H1 (cell line): ENCODE measurements around the gene UCHL5. TPM values are rescaled to one million over a fixed set of nuclear protein-coding genes. Genes with fewer than 3 reads are reported as not detected.

Source experiments
- CTCF ChIA-PET: fragments of 300-600 bp; sonication (Branson Sonifier 250); formaldehyde crosslinking; loops from one replicate; lab custom pipeline; 2021; ENCODE audit not compliant: partially characterized antibody; lab: Charles Lee
- POLR2A ChIA-PET: fragments of 300-600 bp; sonication (Branson Sonifier 250); formaldehyde crosslinking; loops from one replicate; lab custom pipeline; 2021; ENCODE audit warnings: inconsistent platforms; ENCODE audit not compliant: partially characterized antibody; lab: Charles Lee
- DNase-seq, 2 experiments: peaks; one replicate each; pipeline versions ENCODE4 v3.0.0 to v3.0.0-alpha.2; 2010 to 2022; ENCODE audit warnings: low spot score in 2 of 2, low read depth in 1 of 2, mixed read lengths in 1 of 2
- FAIRE-seq: peaks from 2 replicates; lab custom pipeline; 2011; peaks lifted over from hg19 to GRCh38; lab: Jason Lieb, UNC
- H2AFZ ChIP-seq: 2 replicates; pipeline ENCODE4 v1.8.1; 2012; ENCODE audit warnings: low read length, inconsistent platforms
- H2AK5ac ChIP-seq: 2 replicates; pipeline ENCODE4 v1.6.1; 2013; ENCODE audit warnings: low read depth, low read length
- H2BK120ac ChIP-seq: replicated peaks from 2 replicates; pipeline ENCODE3; 2013; ENCODE audit warnings: low read depth, low read length, inconsistent platforms
- H2BK12ac ChIP-seq: 2 replicates; pipeline ENCODE4 v1.6.1; 2013; ENCODE audit warnings: low read depth, low read length
- H2BK15ac ChIP-seq: 2 replicates; pipeline ENCODE4 v1.6.1; 2013; ENCODE audit warnings: low read length
- H2BK20ac ChIP-seq: 2 replicates; pipeline ENCODE4 v1.6.1; 2013; ENCODE audit warnings: low read length
- H2BK5ac ChIP-seq: 2 replicates; pipeline ENCODE4 v1.6.1; 2013; ENCODE audit warnings: low read depth, low read length
- H3K14ac ChIP-seq: 2 replicates; pipeline ENCODE4 v1.6.1; 2013; ENCODE audit warnings: inconsistent platforms; ENCODE audit not compliant: insufficient read length
- H3K18ac ChIP-seq: 2 replicates; pipeline ENCODE4 v1.6.1; 2013; ENCODE audit warnings: low read length; ENCODE audit errors: extremely low read depth
- H3K23ac ChIP-seq: 2 replicates; pipeline ENCODE4 v1.6.1; 2013; ENCODE audit warnings: inconsistent platforms; ENCODE audit not compliant: insufficient read length
- H3K23me2 ChIP-seq: 2 replicates; pipeline ENCODE4 v1.6.1; 2013; ENCODE audit warnings: low read depth, low read length
- H3K27ac ChIP-seq: 2 replicates; pipeline ENCODE4 v1.6.1; 2011; ENCODE audit warnings: low read depth, low read length, inconsistent platforms
- H3K27me3 ChIP-seq, 4 experiments: replicated peaks in 1 of 4; 1 replicate in 1 of 4; 2 replicates in 3 of 4; pipeline versions ENCODE4 v1.6.1 to v1.8.1; 2011 to 2013; ENCODE audit warnings: low read length in 3 of 4, mild to moderate bottlenecking in 3 of 4, inconsistent platforms in 2 of 4, mixed read lengths in 2 of 4, moderate library complexity in 1 of 4; ENCODE audit not compliant: control insufficient read depth in 3 of 4, insufficient read depth in 3 of 4; ENCODE audit errors: extremely low read depth in 1 of 4
- H3K36me3 ChIP-seq, 4 experiments: 2 replicates each; pipeline versions ENCODE4 v1.6.1 to v1.8.1; 2011 to 2013; ENCODE audit warnings: mild to moderate bottlenecking in 4 of 4, low read length in 3 of 4, moderate library complexity in 2 of 4, control low read depth in 1 of 4, inconsistent platforms in 1 of 4; ENCODE audit not compliant: insufficient read depth in 4 of 4, control insufficient read depth in 2 of 4
- H3K4ac ChIP-seq: replicated peaks from 2 replicates; pipeline ENCODE3; 2013; ENCODE audit warnings: low read length, low read depth, mixed read lengths, inconsistent platforms; ENCODE audit not compliant: insufficient read length
- H3K4me1 ChIP-seq, 4 experiments: replicated peaks in 1 of 4; 1 replicate in 1 of 4; 2 replicates in 3 of 4; pipeline versions ENCODE4 v1.6.1 to v1.8.1; 2011 to 2013; ENCODE audit warnings: low read length in 3 of 4, inconsistent platforms in 2 of 4, mixed read lengths in 1 of 4; ENCODE audit not compliant: insufficient read depth in 4 of 4, control insufficient read depth in 3 of 4
- H3K4me2 ChIP-seq, 2 experiments: 2 replicates each; pipeline versions ENCODE4 v1.6.1 to v1.8.1; 2011 to 2013; ENCODE audit warnings: low read depth in 2 of 2, low read length in 2 of 2, control low read depth in 1 of 2, inconsistent platforms in 1 of 2, mild to moderate bottlenecking in 1 of 2; ENCODE audit not compliant: insufficient read depth in 1 of 2
- H3K4me3 ChIP-seq, 4 experiments: fragments of 200-600, 300-600 bp in 1 of 4; sonication (generic), shearing (Covaris generic), sonication (Bioruptor Twin) in 1 of 4; 2 replicates each; pipeline versions ENCODE4 v1.5.1 to v1.8.1; 2011 to 2016; ENCODE audit warnings: low read length in 4 of 4, low read depth in 3 of 4, control low read depth in 2 of 4, inconsistent platforms in 2 of 4, mild to moderate bottlenecking in 2 of 4, mixed read lengths in 1 of 4, moderate library complexity in 1 of 4; ENCODE audit not compliant: insufficient read depth in 2 of 4; ENCODE audit errors: extremely low read depth in 1 of 4
- H3K56ac ChIP-seq: replicated peaks from 2 replicates; pipeline ENCODE3; 2013; ENCODE audit warnings: low read depth, mild to moderate bottlenecking, mixed read lengths, low read length, inconsistent platforms; ENCODE audit not compliant: insufficient read length
- H3K79me1 ChIP-seq: 2 replicates; pipeline ENCODE4 v1.6.1; 2013; ENCODE audit warnings: low read depth, low read length, control low read depth
- H3K79me2 ChIP-seq, 2 experiments: 2 replicates each; pipeline versions ENCODE4 v1.6.1 to v1.8.1; 2012 to 2013; ENCODE audit warnings: low read length in 2 of 2, mild to moderate bottlenecking in 2 of 2, inconsistent platforms in 1 of 2; ENCODE audit not compliant: insufficient read depth in 2 of 2, control insufficient read depth in 1 of 2
- H3K9ac ChIP-seq, 4 experiments: replicated peaks in 1 of 4; 1 replicate in 1 of 4; 2 replicates in 3 of 4; pipeline versions ENCODE4 v1.6.1 to v1.8.1; 2011 to 2013; ENCODE audit warnings: low read depth in 3 of 4, low read length in 3 of 4, control low read depth in 2 of 4, mild to moderate bottlenecking in 2 of 4, moderate library complexity in 2 of 4, inconsistent platforms in 1 of 4; ENCODE audit errors: extremely low read depth in 1 of 4
- H3K9me3 ChIP-seq, 2 experiments: 2 replicates each; pipeline versions ENCODE4 v1.6.1 to v1.8.1; 2012 to 2013; ENCODE audit warnings: mild to moderate bottlenecking in 2 of 2, moderate library complexity in 2 of 2, control low read depth in 1 of 2, inconsistent platforms in 1 of 2, low read depth in 1 of 2, low read length in 1 of 2, mixed read lengths in 1 of 2; ENCODE audit not compliant: insufficient read depth in 2 of 2
- H4K20me1 ChIP-seq, 2 experiments: replicated peaks in 1 of 2; 2 replicates each; pipeline versions ENCODE3 to v1.8.1; 2011 to 2013; ENCODE audit warnings: inconsistent platforms in 2 of 2, low read length in 2 of 2, mild to moderate bottlenecking in 1 of 2; ENCODE audit not compliant: insufficient read depth in 2 of 2, control insufficient read depth in 1 of 2
- H4K5ac ChIP-seq: 2 replicates; pipeline ENCODE4 v1.6.1; 2013; ENCODE audit warnings: low read length, low read depth, mixed read lengths, inconsistent platforms; ENCODE audit not compliant: insufficient read length
- H4K8ac ChIP-seq: 2 replicates; pipeline ENCODE4 v1.8.0; 2013; ENCODE audit warnings: mild to moderate bottlenecking, moderate library complexity, low read length, inconsistent platforms; ENCODE audit not compliant: insufficient read depth; ENCODE audit errors: extremely low read depth
- H4K91ac ChIP-seq: replicated peaks from 2 replicates; pipeline ENCODE3; 2013; ENCODE audit warnings: low read length, mixed read lengths, inconsistent platforms; ENCODE audit not compliant: insufficient read length
- POU5F1 ChIP-seq: IDR thresholded peaks from 2 replicates; pipeline ENCODE4 v1.6.1; 2011; ENCODE audit warnings: low read depth, mild to moderate bottlenecking, low read length, moderate library complexity
- WGBS, 2 experiments: shearing (Covaris generic) in 1 of 2; methylation state at CpG; one replicate each; pipeline versions ENCODE4 v1.1.6 to v1.1.7; 2013 to 2015; ENCODE audit warnings: low lambda C conversion rate in 2 of 2, mixed read lengths in 2 of 2, inconsistent platforms in 1 of 2, low coverage in 1 of 2, missing lambda C conversion rate in 1 of 2; ENCODE audit not compliant: insufficient replicate concordance in 2 of 2, insufficient coverage in 1 of 2, insufficient read length in 1 of 2; ENCODE audit errors: extremely low coverage in 1 of 2, missing lambda C conversion rate in 1 of 2; 5-methylcytosine and 5-hydroxymethylcytosine counted together
- polyA plus RNA-seq, 7 experiments: library from polyadenylated mRNA; depleted of rRNA in 3 of 7; stranded (reverse) in 5 of 7; unstranded in 2 of 7; fragments of >200 nt in 5 of 7; fragments of 200-250 nt in 2 of 7; gene quantifications; 1 replicate in 5 of 7; 2 replicates in 1 of 7; 4 replicates in 1 of 7; pipeline versions ENCODE4 v1.2.1 to v1.2.3, GENCODE V29; 2011 to 2013; ENCODE audit warnings: missing spikeins in 2 of 7, mixed read lengths in 2 of 7
- total RNA-seq: library from RNA; stranded (reverse); fragmentation: NEBNext Ultra II Directional; extraction: Animal tissue kit (Norgen Biotek cat#: 25700); gene quantifications from 2 replicates; pipeline ENCODE4 v1.2.1, GENCODE V29; 2021
- TF ChIP-seq, protein P1 (sequence below): IDR thresholded peaks from 2 replicates; pipeline ENCODE4 v1.6.1; 2012; ENCODE audit warnings: inconsistent platforms

Gene UCHL5
- total and polyA plus RNA-seq, 2 of the 8 experiments (the other 6 are each of a cell fraction or from before 2014, with no cell fraction given): 12.0 to 40.0 TPM

- H3K27me3 ChIP-seq: no peaks in the 10 kb centered on the region
- no peak overlapping the region for H3K4me2 ChIP-seq
- H3K79me2 ChIP-seq: peaks cover 0 to 29% of the 10 kb centered on the region in 2 experiments; a peak in 2 of 4 replicates
- no peak for FAIRE-seq
- ChIA-PET POLR2A (no interaction called here), CTCF (interaction anchor here (0.9 to 1.6 kb wide), 2 partner anchors 17 to 226 kb away, joined by 3 read pairs; no protein-coding TSS in a partner anchor)
- 88% methylated on average over 2 of the region's 2 CpGs; no CpG with 5 or more reads in 1 of the 2 experiments for WGBS, 2 experiments
- H3K18ac ChIP-seq: no peak overlapping the region
- H2BK12ac ChIP-seq: no peak overlapping the region
- H2BK20ac ChIP-seq: no peak overlapping the region
- peaks cover 0 to 13% (median 0%) of the 10 kb centered on the region in 4 experiments; a peak in 3 of 8 replicates for H3K36me3 ChIP-seq
- no peak overlapping the region for H2BK15ac ChIP-seq
- H3K56ac ChIP-seq: no peak overlapping the region
- no peaks in the 10 kb centered on the region for H3K4me1 ChIP-seq
- no peak overlapping the region for H3K27ac ChIP-seq
- no peak overlapping the region for H3K14ac ChIP-seq
- no peak overlapping the region for H3K4ac ChIP-seq
- no peak overlapping the region for H3K9ac ChIP-seq
- H3K9me3 ChIP-seq: no peaks in the 10 kb centered on the region
- no peak for DNase-seq
- no peak overlapping the region for H2BK120ac ChIP-seq
- no peak overlapping the region for H3K4me3 ChIP-seq
- no peaks in the 10 kb centered on the region for H3K79me1 ChIP-seq
- H3K23ac ChIP-seq: no peak overlapping the region
- no peak for TF ChIP-seq POU5F1
- TF ChIP-seq, protein P1, sequence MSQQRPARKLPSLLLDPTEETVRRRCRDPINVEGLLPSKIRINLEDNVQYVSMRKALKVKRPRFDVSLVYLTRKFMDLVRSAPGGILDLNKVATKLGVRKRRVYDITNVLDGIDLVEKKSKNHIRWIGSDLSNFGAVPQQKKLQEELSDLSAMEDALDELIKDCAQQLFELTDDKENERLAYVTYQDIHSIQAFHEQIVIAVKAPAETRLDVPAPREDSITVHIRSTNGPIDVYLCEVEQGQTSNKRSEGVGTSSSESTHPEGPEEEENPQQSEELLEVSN: no peak
- H4K8ac ChIP-seq: no peak overlapping the region
- H3K23me2 ChIP-seq: no peaks in the 10 kb centered on the region
- peaks cover 0 to 2% of the 10 kb centered on the region in 2 experiments for H4K20me1 ChIP-seq
- H4K91ac ChIP-seq: no peak overlapping the region
- no peak overlapping the region for H2AK5ac ChIP-seq
- no peak overlapping the region for H2AFZ ChIP-seq
- H2BK5ac ChIP-seq: no peak overlapping the region
- no peak overlapping the region for H4K5ac ChIP-seq
Observed at GRCh38 chr1:193031431-193031830, 27.7 kb downstream of the UCHL5 start.
